ENCODE data around the gene SPATA12.
A peak's percentile ranks its signal among the peaks of the same experiment; 100 is the strongest.

The SPATA12 gene, protein sequence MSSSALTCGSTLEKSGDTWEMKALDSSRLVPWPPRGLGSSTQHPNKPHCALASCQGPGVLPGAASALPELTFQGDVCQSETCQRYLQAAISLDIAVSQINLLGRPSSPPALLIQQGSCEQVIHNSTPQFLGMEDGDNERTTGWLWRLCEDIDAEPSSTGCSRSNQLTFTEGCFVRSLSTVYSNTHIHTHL

DNA sequence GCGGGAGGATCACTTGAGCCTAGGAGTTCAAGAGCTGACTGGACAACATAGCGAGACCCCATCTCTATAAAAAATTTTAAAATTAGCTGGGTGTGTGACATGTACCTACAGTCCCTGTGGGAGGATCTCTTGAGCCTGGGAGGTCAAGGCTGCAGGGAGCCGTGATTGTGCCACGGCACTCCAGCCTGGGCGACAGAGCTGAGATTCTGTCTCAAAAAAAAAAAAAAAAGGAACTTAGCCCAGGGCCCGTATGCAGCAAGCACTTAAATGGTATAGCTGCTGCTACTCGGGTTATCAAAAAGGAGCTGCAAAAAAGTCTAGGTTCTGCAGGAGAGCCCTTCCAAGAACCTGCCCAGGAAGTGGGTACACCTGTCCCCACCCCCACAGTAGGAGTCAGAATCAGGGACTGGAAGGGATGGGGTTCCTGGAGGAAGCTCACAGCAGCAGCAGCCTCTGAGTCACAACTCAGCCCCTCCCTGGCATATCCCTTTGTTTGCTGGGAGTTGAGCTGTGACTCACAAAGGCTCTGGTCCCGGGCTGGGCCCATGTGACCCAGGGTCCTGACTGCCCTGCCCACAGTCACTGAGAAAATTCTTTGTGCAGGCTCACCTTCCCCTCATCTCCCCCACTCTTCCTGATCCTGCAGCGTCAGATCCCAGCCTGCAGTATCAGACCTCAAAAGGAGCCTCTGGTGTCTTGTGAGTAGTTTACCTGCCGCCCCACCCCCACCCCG, at the start of gene SPATA12:
SPATA12 (plus strand) TSS at position 576 of the 733 bp plus-strand sequence. CDS start 13,031 bp downstream, outside the sequence.
- peak; percentile 59 for DNase-seq

DNA sequence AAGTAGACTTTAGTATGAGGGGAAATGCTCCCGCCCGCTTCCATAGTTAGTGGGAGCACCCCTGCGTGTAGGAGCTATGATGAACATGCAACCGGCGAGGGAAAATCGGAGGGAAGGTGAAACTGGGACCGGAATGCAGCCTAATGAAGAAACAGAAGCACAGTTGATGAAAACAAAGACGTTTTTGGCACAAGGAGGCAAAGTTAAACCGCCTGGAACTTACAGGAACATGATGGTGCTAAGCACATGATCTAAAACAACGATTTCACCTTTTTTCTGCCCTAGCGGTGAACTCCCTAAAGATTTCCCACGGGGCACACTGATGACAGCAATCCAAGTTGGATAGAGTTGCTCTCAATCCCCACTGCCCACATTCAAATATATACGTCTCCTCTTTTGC, 49.4 kb upstream of the SPATA12 start:
- no peak for DNase-seq

DNA sequence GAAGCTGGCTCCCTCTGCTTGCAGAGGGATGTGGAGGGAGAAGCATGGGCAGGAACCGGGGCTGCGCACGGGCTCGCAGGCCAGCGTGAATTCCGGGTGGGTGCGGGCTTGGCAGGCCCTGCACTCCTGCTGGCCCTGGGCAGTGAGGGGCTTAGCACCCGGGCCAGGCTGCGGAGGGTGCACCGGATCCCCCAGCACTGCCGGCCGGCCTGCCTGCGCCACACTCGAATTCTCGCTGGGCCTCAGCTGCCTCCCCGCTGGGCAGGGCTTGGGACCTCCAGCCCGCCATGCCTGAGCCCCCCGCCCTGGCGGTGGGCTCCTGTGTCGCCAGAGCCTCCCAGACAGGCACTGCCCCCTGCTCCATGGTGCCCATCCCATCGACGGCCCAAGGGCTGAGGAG, 47.6 kb upstream of the SPATA12 start:
- no peak for DNase-seq

DNA sequence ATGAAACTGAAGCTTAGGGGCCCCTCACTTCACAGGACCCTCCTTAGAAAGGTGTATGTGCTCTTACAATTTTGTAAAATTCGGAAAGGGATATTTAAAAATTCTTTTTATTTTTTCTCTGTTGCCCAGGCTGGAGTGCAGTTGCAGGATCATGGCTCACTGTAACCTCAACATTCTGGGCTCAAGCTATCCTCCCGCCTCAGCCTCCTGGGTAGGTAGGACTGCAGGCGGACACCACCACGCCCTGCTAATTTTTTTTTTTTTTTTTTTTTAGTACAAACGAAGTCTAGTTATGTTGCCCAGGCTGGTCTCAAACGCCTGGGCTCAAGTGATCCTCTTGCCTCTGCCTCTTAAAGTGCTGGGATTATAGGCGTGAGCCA, 45.1 kb upstream of the SPATA12 start:
- DNase-seq = no peak

DNA sequence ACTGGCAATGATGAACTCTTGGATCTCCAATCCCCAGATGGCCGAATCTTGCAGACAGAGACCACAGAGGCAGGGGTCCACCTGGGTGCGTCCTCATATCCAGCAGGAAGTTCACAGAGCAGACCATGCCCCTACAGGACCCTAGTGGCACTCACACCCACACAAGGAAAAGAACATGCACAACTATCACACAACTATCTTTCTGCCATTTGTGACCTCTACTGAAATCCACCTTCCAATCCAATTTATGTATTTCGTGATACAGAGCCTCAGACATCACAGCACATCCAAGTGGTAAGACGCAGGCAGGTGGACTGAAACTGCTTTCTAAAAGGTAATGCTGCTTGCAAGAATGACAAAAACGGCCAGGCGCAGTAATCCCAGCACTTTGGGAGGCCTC, 44.6 kb upstream of the SPATA12 start:
- DNase-seq = no peak

DNA sequence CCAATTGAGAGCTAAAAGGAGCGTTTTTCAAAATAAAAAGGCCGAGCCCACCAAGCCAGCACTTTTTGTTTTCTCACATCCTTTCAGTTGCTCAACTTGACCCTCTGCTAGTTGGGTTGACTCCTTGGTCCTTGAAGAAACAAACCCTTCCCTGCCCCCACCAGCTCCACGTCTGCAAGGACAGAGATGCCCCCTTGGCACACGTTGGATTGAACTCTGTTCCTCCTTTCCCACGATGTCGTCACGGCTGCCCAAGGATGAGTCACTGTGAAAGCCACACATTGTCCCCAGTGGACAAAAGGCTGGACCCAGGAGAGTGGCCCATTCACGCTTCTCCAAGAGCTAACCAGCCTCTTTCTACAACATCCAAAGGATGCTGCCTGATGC, 43.0 kb upstream of the SPATA12 start:
- peak; percentile 11 for DNase-seq

DNA sequence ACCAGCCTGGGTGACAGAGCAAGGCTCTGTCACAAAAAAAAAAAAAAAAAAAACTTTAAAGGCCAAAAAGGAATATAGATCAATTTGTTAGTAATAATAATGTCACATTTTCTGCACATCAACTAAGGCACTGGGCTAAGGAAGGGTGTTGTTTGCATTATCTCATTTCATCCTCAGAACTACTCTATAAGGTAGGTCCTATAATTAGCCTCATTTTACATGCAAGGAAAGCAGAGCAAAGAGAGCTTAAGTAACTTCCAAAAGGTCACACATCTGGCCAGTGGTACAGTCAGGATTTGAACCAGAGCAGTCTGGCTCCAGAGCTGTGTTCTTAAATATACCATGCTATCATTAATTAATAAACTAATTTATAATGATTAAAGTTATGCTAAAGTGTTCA, 42.2 kb upstream of the SPATA12 start:
- DNase-seq = no peak

DNA sequence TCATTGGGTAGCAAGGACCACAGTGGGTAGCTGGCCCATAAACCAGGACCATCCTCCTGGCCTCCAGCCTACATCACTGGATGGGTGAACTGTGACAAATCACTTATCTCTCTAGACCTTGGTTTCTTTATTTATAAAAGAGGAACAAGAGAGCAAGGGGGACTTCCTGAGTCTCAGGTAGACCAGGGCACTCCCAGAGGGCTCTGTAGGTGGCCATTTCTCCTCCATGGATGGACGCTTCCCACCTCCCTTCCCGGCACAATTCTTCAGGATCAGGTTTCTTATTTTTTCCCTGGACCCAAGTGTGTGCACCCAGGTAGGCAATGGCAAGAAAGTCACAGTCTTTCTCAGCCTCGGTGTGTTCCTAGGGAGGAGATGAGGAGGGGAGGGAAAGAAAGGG, 41.4 kb upstream of the SPATA12 start:
- DNase-seq = no peak

DNA sequence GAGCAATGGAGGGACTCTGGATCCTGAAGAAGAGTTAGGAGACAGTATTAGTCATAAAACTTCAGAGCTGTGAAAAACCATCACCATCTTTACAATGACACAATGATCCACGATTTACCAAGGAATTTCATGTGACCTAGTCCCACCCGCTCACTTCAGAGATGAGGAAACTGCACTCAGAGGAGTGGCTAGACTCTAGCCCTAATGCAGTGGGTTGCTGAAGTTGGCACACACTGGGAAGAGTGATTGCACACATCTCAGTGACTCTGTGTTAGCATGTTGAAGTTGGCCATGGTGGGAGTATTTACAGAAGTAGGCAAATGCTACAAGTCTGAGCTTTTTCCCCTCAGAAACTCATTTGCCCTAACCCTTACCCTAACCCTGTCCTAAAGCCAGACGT, 35.2 kb upstream of the SPATA12 start:
- no peak for DNase-seq

DNA sequence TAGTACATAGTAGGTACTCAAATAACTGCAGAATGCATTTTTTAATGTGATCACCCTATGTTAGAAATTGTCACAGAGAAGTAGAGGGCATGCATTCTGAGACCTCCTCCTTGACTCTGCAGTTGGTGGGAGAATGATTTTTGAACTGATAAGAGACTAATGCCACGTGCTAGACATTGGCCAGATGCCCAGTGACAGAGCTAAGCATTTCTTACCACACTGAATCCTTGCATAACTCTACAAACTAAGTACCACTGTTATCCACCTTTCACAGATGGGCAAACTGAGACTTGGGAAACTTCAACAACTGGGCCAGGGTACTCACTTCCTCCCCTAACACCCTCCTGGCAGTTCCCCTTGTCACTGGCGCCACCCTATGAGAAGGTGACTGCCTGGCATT, 33.5 kb upstream of the SPATA12 start:
- DNase-seq = no peak

DNA sequence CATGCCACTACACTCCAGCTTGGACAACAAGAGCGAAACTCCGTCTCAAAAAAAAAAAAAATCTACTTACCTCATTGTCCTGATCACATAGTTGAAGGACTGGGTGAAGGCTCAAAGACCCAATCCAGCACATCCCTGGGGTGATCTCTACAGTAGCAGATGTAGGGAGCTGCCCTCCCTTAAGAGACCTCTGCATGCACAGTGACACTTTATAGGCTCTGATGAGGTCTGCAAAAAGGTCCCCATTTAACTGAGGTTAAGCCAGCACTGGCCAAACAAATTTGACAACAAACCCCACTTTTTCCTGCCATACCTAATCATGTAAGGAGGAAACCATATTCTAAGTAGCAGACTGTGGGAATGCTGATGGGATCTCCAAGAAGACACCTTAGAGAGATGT, 31.1 kb upstream of the SPATA12 start:
- DNase-seq = no peak

DNA sequence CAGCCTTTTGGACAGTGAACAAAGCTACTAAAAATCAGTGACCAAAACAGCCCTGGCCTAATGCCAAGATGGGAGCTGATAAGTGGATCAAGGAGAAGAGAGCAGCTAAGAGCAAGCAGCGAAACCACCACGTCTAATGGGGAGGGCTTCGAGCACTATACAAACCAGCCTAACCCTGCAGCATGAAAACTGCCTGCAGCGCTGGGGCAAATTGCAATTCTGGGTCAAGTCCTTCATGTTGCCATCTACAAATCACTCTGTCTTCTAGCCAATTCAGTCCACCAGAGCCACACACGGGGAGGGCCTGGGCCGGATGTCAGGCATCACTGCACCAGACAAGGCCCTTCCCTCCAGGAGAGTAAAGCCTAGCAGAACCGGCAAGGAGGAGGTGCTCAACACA, 30.5 kb upstream of the SPATA12 start:
- no peak for DNase-seq

DNA sequence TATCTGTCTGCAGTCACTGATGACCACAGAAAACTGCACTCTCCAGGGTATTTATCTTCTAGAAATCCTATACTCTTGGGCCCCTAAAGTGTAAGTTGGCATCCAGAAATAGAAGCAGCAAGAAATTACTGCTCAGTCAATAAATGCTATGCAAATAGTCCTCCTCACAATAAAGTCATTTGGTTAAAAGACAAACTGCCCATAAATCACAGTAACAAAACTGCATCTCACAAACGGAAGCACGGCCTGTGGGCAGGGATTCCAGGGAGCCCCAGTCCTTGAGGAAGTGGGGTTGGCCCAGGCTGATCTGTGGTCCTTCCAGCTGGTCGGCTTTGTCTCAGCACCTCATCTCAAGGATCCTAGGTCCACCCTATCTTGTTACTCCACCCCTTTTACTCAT, 29.7 kb upstream of the SPATA12 start:
- DNase-seq = no peak

DNA sequence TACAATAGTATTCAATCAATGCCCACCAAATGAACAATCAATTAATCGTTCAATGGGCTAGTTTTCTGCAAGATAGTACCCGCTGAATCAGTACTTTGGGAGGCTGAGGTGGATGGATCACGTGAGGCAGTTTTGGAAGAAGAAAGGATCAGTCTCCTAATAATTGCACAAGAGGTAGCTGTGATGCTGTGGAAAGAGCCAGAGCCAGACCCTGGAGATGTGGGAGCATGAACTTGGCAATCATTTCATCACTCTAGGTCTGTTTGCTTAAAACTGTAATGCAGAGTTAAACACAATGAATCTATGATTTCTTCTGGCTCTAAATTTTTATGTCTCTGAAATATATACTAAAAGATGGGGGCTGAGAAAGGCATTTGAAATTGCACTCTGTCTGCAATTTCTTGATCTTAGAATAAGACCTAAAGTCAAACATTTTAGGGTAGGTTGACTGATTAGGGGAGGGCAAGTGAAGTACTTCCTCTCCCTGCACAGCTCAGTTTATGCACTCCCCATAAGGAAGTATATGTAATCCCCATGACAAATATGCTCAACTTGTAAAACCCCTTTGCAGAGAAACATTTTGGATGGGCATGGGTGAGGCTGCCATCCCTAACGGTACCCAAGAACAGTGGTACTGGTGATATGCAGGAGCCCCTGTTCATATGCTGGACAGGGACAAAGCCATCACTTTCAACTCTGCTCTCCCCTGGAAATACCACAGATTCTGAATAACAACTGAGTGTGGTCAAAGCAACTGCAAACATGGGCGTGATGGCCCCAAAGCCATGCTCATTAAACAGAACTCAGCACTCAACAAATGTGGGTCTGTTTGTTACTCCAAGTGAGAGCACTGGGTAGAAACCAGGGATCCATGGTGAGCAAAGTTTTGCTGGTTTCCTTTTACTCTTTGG, 28.6 kb upstream of the SPATA12 start:
- no peak for DNase-seq

DNA sequence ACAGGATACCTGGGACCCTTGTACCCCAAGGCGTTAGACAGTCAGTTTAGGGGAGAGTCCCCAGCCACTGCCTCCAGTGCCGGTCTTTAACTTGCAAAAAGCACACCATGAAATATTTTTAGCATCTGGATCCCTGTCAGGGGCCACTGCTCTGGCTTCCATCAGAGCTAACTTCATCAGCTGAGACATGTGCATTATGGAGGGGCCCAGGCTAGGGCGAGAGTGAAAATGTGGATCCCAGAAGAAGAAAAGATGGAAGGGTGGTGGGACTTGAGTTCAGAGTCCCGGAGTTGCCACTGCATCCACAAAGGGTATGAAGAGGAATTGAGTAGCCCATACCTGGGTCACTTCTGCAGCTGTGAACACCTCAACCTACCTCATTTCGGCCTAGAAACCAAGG, 23.5 kb upstream of the SPATA12 start:
- no peak for DNase-seq

DNA sequence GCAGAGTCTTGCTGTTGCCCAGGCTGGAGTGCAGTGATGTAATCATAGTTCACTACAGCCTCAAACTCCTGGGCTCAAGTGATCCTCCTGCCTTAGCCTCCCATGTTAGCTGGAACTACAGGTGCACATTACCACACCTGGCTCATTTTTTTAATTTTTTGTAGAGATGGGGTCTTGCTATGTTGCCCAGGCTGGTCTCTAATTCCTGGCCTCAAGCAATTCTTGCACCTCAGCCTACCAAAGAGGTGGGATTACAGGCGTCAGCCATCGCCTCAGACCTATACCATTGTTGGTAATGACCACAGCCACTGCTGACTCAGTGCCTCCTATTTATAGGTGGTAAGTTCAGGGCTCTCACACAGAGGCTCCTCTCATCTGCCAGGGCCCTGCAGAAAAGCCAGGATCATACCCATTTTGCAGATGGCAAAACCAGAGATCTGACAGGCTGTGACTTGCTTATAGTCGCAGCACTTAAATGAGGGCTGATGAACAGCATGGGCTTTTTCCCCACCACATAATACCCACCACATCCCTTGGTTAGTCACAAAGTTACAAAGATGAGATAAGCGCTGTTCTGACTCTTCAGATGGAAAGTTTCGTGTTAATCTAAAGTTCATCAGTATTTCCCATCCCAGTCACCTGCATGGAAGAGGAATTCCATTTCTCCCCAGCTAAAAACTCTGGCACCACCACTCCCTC, 21.8 kb upstream of the SPATA12 start:
- no peak for DNase-seq

DNA sequence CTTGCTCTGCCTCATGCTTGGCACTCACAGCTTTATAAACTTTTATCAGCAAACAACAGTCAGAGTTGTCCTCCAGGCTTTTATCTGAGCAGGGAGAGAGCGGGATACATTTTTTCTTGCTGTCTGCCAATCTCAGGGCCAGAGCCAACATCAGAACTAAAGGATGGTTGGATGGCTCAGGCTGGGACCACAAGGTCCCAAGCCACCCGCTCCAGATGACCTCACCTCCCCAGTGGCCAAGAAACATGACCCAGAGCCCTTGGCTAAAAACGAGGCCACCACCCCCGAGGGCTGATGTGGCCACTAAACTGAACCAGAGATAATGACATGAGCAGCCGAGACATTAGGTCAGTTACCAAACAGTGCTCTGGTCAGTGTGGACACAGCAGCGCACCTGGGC, 18.8 kb upstream of the SPATA12 start:
- DNase-seq = no peak

DNA sequence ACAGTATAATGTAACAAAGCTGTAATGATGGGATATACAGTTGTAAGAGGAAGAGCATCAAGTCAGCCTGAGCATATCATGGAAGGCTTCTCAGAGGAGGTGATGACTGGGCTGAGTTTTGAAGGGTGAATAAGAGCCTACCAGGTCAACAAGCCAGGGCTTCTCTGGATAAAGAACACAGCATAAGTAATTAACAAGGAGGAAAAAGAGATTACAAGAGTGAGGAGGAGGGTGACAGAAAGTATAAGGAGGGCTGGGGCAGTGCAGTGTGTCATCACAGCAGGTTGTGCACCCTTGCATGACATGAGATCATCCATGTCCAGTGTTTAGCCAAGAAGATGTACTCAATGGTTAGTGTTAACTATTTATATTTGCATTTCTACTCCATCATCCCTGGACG, 16.9 kb upstream of the SPATA12 start:
- DNase-seq = no peak

DNA sequence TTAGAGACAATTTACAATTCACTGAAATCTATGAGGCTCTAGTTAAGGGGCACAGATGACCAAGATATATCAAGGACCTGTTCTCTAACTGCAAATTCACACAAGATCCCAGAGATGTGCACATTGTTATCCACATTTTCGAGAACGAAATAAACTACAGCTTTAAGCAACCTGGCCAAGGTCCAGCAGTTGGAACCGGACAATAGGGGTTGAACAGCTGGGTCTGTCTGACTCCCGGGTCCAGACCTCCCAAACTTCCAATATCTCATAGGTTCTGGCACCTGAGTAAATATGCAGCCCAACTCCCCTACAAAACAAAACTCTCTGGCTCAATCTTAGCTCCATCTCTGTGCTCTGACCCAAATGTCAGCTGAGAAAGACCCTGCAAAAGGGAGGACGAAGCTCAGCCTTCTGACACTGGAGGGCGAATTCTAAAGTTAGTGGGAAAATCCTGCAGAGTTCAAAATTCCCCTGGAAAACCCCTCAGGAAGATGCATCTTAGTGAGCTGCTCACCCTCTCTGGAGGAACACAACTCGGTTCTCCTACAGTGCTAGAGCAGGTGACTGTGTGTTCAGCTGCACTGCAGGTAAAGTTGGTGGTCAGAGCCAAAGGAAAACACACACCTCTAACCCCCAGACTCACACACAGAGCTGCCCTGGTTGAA, 14.2 kb upstream of the SPATA12 start:
- no peak for DNase-seq

DNA sequence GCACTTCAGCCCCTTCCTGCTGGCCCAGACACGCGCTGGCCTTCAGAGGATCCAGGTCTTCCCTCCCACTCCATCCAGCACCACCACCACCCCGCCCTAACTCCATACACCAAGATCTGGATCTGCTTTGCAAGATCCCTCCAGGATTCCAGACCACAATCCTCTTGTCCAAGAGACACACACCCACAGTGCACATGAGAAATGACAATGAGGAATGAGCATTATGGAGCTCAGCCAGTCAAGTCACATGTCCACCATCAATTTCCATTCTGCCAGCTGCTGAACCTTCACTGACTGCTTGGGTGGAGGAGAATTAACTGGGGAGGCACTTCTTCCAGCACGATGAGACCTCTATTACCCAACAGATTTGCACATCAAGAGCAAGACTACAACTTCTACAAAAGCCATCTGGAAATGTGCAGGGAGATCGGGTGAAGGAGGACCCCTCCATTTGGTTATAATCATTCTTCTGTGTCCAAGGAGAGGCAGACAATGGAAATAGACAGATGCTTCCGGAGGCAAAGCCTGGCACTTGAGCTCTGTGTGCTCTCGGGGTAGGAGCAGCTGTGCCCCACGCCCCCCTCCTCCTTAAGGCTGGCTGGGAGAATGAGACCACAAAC, 12.3 kb upstream of the SPATA12 start:
- no peak for DNase-seq

DNA sequence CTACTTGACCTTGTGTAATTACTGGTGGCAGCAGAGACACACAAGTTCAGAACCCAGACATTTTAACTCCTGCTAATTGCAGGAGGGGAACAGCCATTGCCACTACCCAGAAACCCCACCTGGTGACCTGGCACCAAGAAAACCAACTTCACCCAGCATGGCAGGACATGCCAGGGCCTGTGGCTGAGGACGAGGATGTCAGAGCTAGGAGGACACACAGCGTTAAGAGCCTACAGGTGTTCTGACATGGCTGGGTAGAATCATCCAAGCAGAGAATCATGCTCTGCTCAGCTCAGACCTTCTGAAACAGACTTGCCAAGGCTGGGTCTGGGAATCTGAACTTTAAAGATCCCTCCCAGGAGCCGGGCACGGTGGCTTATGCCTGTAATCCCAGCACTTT, 11.7 kb upstream of the SPATA12 start:
- DNase-seq = no peak

DNA sequence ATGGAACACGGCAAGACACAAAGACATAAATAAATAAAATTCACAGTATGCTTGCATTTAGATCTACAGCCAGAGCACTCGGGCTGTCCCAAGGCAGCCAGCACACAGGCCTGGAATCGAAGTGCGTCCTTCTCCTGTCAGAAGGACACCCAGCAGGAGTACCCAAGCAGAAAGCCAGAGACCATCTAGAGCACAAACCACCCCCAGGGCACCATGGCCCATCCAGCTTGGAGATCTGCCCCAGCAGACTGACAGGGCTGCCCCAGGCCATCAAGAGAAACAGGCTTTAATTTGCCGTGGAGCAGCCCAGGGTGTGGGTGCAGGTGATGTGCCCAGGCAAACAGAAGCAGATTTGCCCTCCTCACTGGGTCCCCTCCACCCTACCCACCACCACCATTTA, 7.8 kb upstream of the SPATA12 start:
- DNase-seq = no peak

Measured in CD4-positive, alpha-beta T cell treated with Interferon gamma for 1 hour (primary cell).